Upper lobe of left lung (tissue), 6 donors: ENCODE results near the gene ABHD4. TPM values are rescaled to one million over a fixed set of nuclear protein-coding genes. Genes with fewer than 3 reads are reported as not detected.

Experiments
- ATAC-seq, 2 donors: fragments of 200-7000 bp; cut with Tn5 transposase; one replicate each; pipeline ENCODE4 v1.9.1; 2022; ENCODE audit warnings: mild to moderate bottlenecking in 2 of 2, moderate library complexity in 2 of 2; ENCODE audit not compliant: low FRiP score in 2 of 2
- DNase-seq, 2 donors: peaks; one replicate each; pipeline ENCODE4 v3.0.0-alpha.2; 2019 to 2020
- H3K27ac ChIP-seq, 4 donors: fragments of 200-600 bp; sonication (generic); one replicate each; pipeline ENCODE4 v1.5.1; 2016 to 2019
- H3K27me3 ChIP-seq, 4 donors: fragments of 200-600 bp; sonication (generic); one replicate each; pipeline ENCODE4 v1.5.1; 2017 to 2019
- H3K36me3 ChIP-seq, 4 donors: fragments of 200-600 bp; sonication (generic); one replicate each; pipeline ENCODE4 v1.5.1; 2016 to 2019
- H3K4me1 ChIP-seq, 4 donors: fragments of 200-600 bp; sonication (generic); one replicate each; pipeline ENCODE4 v1.5.1; 2018 to 2019
- H3K4me3 ChIP-seq, 4 donors: fragments of 200-600 bp; sonication (generic); one replicate each; pipeline ENCODE4 v1.5.1; 2017 to 2019; ENCODE audit warnings: mild to moderate bottlenecking in 2 of 4, moderate library complexity in 1 of 4
- H3K9me3 ChIP-seq, 4 donors: fragments of 200-600 bp; sonication (generic); one replicate each; pipeline ENCODE4 v1.5.1; 2018 to 2019
- CTCF ChIP-seq, 6 experiments: fragments of 450-650 bp in 4 of 6; fragments of 200-600 bp in 2 of 6; sonication (generic) in 2 of 6; IDR thresholded peaks; one replicate each; pipeline ENCODE4 v1.5.1; 2016 to 2019; ENCODE audit warnings: antibody characterized with exemption in 6 of 6
- EP300 ChIP-seq, 4 donors: sonication (generic); formaldehyde crosslinking; IDR thresholded peaks; one replicate each; pipeline ENCODE4 v1.5.1; 2017; ENCODE audit warnings: antibody characterized with exemption in 4 of 4, control low read depth in 2 of 4
- POLR2A ChIP-seq, 4 donors: fragments of 450-650 bp; IDR thresholded peaks; one replicate each; pipeline ENCODE4 v1.5.1; 2016 to 2017; ENCODE audit warnings: antibody characterized with exemption in 4 of 4, mild to moderate bottlenecking in 2 of 4
- POLR2AphosphoS5 ChIP-seq, 2 donors: sonication (generic); formaldehyde crosslinking; IDR thresholded peaks; one replicate each; pipeline ENCODE4 v1.5.1; 2017; ENCODE audit warnings: antibody characterized with exemption in 2 of 2
- WGBS, 2 donors: methylation state at CpG; one replicate each; pipeline ENCODE4 v1.1.5; 2017 to 2018; 5-methylcytosine and 5-hydroxymethylcytosine counted together
- total RNA-seq, 6 donors: library from RNA; depleted of rRNA in 4 of 6; stranded (reverse); fragments of >200 nt in 4 of 6; gene quantifications; one replicate each; pipeline versions ENCODE4 v1.1.0 to v1.2.1, GENCODE V29; 2016 to 2021
- donor health status: DM: no; HTN: no; CAD: no; lungs with moderate emphysema.
- donor health status: DM: no; HTN: yes; CAD: no; lungs with severe emphysema.

ABHD4 gene
- total RNA-seq, 6 donors from 2014 or later, result 20.1 to 31.3 (median 26.1) TPM

- WGBS, 2 donors, result 89 to 90% methylated on average over 1 of the region's 1 CpG
- no peaks in the 10 kb centered on the region for H3K27me3 ChIP-seq
- TF ChIP-seq CTCF (IDR thresholded peaks at IDR 0.05) (peak in 3 of 6 experiments; percentile 19 to 53 (median 33)), EP300 (IDR thresholded peaks at IDR 0.05) (no peak)
Observed at GRCh38 chr14:22657861-22658260, 59.8 kb downstream of the ABHD4 start.

GRCh38 chr14:22658946-22659345 lies 60.8 kb downstream of the ABHD4 start:
- Histone ChIP-seq H3K27ac (no peak overlapping the region), H3K27me3 (no peaks in the 10 kb centered on the region), H3K9me3 (no peaks in the 10 kb centered on the region), H3K36me3 (no peaks in the 10 kb centered on the region), H3K4me3 (no peak overlapping the region), H3K4me1 (no peaks in the 10 kb centered on the region)
- ATAC-seq (no peak), DNase-seq (no peak)
- TF ChIP-seq POLR2A (IDR thresholded peaks at IDR 0.05) (no peak), CTCF (IDR thresholded peaks at IDR 0.05) (no peak), POLR2AphosphoS5 (IDR thresholded peaks at IDR 0.05) (no peak), EP300 (IDR thresholded peaks at IDR 0.05) (no peak)
- 33 to 59% methylated on average over 1 of the region's 1 CpG for WGBS, 2 donors

More at GRCh38 chr14:22657861-22658260, 59.8 kb downstream of the ABHD4 start:
- H3K9me3 ChIP-seq, result no peaks in the 10 kb centered on the region
- no peaks in the 10 kb centered on the region for H3K36me3 ChIP-seq
- no peak for ATAC-seq
- no peak overlapping the region for H3K4me3 ChIP-seq
- DNase-seq, result no peak
- no peak overlapping the region for H3K27ac ChIP-seq
- no peaks in the 10 kb centered on the region for H3K4me1 ChIP-seq

- H3K9me3 ChIP-seq, result no peaks in the 10 kb centered on the region
- no peak overlapping the region for H3K27ac ChIP-seq
- no peaks in the 10 kb centered on the region for H3K27me3 ChIP-seq
- 94% methylated on average over 4 of the region's 4 CpGs for WGBS, 2 donors
- no peaks in the 10 kb centered on the region for H3K4me1 ChIP-seq
- no peaks in the 10 kb centered on the region for H3K36me3 ChIP-seq
- ATAC-seq (no peak), DNase-seq (no peak)
- TF ChIP-seq POLR2AphosphoS5 (IDR thresholded peaks at IDR 0.05) (no peak), POLR2A (IDR thresholded peaks at IDR 0.05) (no peak), CTCF (IDR thresholded peaks at IDR 0.05) (no peak), EP300 (IDR thresholded peaks at IDR 0.05) (no peak)
- no peak overlapping the region for H3K4me3 ChIP-seq
Observed at GRCh38 chr14:22660654-22661053, 62.6 kb downstream of the ABHD4 start.

Other genes starting within 250 kb of the ABHD4 start
- gene DAD1, start 9.1 kb upstream of the ABHD4 start, total RNA-seq, result 100 to 1,000 TPM in 4 of 6 donors, 10 to 100 TPM in 1, 1 to 10 TPM in 1; 8.4 to 188 (median 134) TPM
- under 1 TPM in 1 of 6 donors, not detected in 5; 0.30 TPM for gene OR6J1, start 46.1 kb downstream of the ABHD4 start, total RNA-seq
- gene OXA1L, start 168.4 kb downstream of the ABHD4 start, total RNA-seq, result 100 to 1,000 TPM in 1 of 6 donors, 10 to 100 TPM in 5; 54.9 to 137 (median 79.2) TPM
- 100 to 1,000 TPM in 2 of 6 donors, 10 to 100 TPM in 4; 55.0 to 120 (median 99.1) TPM for gene SLC7A7, start 217.1 kb downstream of the ABHD4 start, total RNA-seq
- 10 to 100 TPM in 5 of 6 donors, 1 to 10 TPM in 1; 9.4 to 88.2 (median 34.1) TPM for gene MRPL52, start 231.6 kb downstream of the ABHD4 start, total RNA-seq
- 100 to 1,000 TPM in 3 of 6 donors, 10 to 100 TPM in 3; 53.4 to 157 (median 104) TPM for gene MMP14, start 238.3 kb downstream of the ABHD4 start, total RNA-seq